Left renal cortex interstitium (tissue), 4 donors: ENCODE data around the gene MRPL10. TPM values are rescaled to one million over a fixed set of nuclear protein-coding genes. Genes with fewer than 3 reads are reported as not detected.

ENCODE experiments used
- DNase-seq, 4 donors: peaks; one replicate each; pipeline ENCODE4 v3.0.0-alpha.2; 2013; ENCODE audit warnings: low read depth in 4 of 4, low spot score in 2 of 4, missing footprints in 1 of 4
- polyA plus RNA-seq, 4 donors: library from polyadenylated mRNA; unstranded; fragments of 120-200 nt; gene quantifications; one replicate each; pipeline ENCODE4 v1.2.1, GENCODE V29; 2013; ENCODE audit not compliant: insufficient read length in 4 of 4

MRPL10 gene
- polyA plus RNA-seq, 4 donors = 52.1 to 55.6 (median 53.4) TPM

DNA sequence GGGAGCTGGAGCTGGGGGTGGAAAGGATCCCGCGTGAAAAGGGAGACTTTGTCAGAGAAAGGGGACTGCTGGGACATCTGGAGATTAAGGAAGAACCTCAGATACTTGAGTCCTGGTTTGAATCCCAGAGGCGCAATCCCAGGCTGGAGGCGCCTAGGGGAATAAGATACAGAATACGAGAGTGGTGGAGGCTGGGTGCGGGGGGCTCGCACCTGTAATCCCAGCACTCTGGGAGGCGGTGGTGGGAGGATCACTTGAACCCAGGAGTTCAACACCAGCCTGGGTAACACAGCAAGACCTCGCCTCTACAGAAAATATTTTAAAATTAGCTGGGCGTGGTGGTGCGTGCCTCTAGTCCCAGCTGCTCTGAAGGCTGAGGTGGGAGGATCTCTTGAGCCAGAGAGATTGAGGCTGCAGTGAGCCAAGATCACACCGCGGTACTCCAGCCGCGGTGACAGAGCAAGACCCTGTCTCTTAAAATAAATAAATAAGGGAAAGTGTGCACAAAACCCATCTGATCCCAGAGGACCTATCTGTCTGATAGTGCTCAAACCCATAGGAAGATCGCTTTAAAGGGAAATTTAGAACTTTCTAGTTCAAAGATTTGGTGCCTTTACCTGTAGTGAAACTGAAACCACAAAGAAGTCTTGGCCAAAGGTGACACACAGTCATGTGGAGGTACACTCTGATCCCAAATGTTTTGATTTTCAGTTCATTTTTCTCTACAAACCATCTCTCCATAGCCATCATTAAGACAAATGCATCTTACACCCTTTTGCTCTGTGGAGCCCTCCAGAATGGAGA is 10.3 kb upstream of the MRPL10 start:
- DNase-seq = no peak

DNA sequence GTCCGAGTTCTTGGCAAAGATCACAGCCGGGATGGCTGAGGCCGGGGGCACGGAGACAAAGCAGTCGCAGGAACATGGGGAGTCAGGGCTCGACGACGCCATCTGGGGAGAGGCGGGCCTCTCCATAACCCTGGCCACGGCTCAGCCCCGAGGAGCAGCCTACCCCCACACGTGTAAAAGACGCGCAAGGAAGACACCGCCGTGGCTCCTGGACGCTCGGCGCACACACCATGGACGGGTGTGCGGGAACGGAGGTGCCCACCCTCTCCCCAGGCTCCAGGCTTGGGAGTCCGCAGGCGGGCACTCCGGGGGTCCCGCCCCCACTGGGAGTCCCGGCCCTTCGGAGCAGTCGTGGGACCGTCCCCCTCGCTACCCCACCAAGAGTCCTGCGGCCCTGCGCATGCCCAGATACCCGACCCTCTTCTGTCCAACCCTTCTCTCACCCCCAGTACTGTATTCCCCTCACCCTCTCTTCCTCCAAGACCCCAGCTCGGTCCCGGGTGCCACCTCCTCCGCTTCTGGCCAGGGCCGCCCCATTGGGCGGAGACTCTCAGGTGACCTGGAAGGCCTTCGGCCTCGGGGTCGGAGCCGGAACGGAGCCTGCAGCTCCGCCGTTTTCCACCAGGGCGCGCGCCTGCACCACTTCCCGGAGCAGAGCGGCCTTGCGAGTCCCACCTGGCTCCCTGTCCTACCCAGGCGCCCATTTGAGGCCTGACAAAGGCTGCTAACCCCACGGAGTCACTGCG is 9.6 kb upstream of the MRPL10 start, which contains the start of gene SCRN2:
Gene SCRN2 (minus strand): TSS at position 532 of the 746 bp plus-strand sequence. CDS start 430 bp downstream, at position 102.
- DNase-seq = peak in 3 of 4 donors; percentile 79 to 85 (median 79)

GRCh38 chr17:47840001-47840741 is 8.8 kb upstream of the MRPL10 start:
- no peak for DNase-seq

DNA sequence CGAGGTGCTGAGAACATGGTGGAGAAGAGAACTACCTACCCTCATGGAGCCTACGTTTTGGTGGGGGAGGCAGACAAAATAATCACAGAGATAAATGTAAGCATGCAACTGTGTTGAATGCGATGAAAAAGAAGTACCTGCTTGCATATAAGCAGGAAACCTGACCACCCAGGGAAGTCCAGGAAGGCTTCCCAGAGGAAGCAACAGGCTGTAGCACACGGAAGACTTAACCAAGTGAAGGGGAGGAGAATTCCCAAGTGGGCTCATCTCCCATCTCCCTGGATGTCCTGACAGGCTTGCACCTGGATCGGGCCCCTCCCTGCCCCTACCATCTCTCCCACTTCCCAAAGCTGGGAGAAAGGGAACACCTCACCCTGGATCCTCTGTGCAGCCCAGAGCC is 7.7 kb upstream of the MRPL10 start:
- DNase-seq = no peak

DNA sequence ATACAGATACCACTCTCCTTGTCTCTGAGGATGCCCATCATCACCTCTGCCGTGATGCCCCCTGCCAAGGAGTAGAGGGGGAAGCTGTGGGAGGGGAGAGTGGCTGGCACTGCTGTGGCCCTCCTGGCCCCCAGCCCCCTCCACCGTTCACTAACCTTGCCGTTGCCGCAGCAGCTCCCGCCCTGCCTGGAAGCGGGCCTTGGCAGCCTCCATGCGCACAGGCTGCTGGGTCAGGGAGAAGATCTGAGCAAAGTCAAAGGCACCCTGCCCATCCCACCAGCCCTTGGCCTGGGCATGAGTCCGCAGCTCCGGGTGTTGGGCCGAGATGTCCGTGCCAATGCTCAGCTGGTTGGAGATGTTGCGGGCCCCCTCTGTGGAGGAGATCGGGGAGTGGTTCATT is 7.3 kb upstream of the MRPL10 start:
- DNase-seq = no peak

DNA sequence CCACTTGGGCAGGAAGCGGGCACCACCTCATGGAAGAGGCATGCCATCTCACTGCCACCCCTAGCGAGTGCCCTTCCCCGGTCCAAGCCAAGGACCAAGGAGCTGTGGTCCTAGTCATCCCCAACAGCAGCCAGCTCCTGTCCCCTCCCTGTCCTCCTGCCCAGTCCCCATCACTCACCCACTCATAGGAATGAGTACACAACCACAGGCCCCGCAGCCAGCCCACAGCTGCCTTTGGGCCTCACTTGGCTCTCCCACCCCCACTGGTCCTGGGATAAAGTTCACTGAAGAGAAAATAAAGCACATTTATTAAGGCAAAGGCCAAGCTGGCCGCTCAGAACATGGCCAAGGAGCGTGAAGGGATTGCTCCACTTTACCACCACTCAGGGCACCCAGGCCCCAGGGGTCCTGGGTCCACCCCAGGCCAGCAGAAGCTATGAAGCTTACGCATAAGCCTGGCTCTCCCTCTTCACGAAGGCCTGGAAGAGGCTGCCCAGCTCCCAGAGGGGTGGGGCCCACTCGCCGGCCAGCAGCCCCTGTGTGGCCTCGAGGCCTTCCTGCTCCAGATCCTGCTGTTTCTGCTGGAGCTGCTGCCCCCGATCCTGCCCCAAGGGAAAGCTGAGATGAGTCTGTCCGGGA is 6.2 kb upstream of the MRPL10 start:
- no peak for DNase-seq

- no peak for DNase-seq
Measured at GRCh38 chr17:47836601-47837000, 5.3 kb upstream of the MRPL10 start.

DNA sequence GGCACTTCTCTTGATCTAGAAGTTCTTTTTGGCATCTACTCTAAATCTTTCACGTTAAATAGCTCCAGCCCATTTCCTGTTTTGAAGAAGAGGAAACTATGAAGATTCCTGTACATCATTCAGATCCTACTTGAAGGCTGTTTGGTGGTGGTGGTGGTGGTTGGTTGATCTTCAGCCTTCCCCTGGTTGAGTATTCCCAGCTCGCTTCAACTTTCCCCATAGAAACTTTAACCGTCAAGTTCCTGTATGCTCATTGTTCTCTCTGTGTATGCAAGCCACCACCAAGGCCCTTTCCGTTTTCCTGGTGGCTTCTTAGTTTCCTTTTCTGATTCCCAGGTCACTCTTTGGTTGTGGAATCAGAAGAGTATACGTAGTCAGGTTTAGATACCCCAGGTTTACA is 3.4 kb upstream of the MRPL10 start:
- no peak for DNase-seq

GRCh38 chr17:47831934-47832327 is 590 bp upstream of the MRPL10 start:
- DNase-seq = no peak

DNA sequence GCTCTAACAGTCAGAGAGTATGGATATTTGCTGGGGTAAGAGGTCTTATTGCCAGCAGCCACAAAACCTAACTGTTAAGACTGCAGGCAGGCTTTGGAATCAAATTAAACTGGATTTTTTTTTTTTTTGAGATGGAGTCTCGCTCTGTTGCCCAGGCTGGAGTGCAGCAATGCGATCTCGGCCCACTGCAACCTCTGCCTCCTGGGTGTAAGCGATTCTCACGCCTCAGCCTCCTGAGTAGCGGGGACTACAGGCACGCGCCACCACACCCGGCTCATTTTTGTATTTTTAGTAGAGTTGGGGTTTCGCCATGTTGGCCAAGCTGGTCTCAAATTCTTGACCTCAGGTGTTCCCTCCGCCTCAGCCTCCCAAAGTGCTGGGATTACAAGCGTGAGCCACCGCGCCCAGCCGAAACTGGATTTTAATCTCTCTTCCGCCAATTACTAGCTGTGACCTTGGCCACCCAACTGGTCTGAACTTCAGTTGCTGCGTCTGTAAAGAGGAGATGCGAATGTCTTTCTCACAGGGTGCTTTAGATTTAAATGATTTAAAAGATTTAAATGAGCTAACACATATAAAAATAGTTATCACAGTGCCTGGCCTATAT is 842 bp downstream of the MRPL10 start:
- DNase-seq = no peak

DNA sequence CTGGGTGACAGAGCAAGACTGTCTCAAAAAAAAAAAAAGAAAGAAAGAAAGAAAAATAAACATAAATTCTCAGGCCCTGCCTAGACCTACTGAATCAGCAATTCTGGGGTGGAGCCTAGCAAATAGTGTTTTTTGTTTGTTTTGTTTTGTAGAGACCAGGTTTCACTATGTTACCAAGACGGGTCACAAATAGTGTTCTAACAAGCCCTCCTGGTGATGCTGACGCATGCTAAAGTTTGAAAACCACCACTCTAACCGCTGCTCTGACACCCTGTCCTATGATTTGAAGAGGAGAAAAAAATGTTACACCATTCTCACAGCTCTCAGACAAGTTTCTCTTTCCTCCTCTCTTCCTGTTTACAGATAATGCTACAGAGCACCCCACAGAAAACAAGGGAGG is 1.5 kb downstream of the MRPL10 start:
- no peak for DNase-seq

- DNase-seq = no peak
Measured at GRCh38 chr17:47823519-47823918, 7.8 kb downstream of the MRPL10 start.

DNA sequence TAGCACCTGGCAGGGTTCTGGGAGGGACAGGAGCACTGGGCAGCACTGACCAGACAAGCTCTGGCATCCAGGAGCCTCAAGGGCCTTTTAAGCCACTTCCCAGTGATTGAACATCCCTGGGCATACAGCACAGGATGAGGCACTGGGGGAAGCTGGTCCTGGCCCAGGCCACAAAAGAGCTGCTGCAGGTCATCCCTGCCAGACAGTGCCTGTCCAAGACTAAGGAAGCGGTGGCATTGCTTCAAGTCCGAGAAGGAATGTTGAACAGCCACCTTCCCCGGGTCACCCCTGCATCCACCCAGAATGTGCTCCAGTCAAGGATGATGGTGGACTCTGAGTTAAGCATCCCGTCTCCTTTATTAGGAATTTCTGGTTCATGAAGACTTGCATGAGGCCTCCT is 8.6 kb downstream of the MRPL10 start:
- no peak for DNase-seq

DNA sequence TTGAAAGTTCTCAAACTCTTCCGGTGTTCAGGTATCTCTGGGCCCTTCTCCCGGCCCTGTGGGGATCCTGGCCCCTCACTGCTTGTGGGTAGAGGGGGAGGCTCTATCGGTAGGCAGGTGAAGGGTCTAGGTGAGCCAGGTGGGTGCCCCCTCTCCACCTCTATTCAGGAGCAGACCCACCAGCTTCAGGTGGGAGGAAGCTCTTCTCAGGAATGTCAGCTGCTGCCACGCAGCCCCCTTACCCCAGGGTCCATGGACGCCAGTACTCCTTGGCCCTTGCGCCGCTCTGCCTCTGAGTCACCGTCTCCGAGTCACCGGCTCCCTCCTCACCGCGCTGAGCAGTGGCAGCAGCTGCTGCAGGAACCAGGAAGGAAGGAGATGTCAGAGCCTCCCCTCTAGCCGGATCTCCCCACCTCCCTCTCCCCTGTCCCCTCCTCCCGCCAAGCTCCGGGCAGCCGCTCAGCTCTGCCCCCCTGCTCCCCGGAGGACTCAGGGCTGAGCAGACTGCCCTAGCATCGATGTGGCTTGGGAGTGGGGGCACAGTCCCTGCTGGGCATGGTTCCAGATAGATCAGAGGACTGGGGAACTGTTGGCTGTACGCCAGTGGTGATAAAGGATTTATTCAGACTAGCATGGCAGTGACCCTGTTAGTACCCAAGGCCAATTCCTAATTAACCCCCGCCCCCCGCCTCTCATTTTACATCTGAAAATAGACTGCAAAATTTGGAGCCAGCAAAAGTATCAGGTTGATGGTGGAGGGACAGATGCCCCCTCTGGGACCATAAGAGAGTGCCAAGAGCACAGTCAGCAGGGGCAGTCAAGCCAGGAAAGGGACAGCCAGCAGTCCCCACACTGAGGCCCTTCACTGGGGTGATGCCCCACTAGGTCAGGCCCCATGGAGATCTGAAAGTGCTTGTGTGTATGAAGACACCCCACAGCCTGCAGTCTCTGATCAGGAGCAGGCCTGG is 9.6 kb downstream of the MRPL10 start, which contains the start of gene OSBPL7:
Gene OSBPL7 (minus strand): TSS at position 371 of the 968 bp plus-strand sequence. CDS start 1,516 bp downstream, outside the sequence.
- DNase-seq = peak in 3 of 4 donors; percentile 37 to 68 (median 50)

DNA sequence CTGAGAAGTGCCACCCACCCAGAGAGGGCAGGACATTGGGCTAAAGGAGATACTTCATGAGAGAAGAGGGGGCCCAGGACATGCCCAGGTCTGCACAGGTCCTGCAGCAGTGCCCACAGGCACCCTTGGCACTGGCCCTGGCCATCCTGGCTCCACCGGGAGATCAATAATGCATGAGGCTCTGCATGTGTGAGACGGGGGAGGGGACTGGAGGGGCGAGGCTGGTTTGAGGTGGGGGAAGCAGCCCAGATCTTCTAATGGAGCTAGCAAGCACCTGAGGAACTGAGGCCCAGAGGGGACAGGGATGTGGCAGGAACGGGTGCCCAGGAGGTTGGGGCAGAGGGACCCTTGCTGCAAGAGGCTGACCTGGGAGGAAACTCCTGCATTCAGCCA is 10.3 kb downstream of the MRPL10 start:
- DNase-seq = no peak

DNA sequence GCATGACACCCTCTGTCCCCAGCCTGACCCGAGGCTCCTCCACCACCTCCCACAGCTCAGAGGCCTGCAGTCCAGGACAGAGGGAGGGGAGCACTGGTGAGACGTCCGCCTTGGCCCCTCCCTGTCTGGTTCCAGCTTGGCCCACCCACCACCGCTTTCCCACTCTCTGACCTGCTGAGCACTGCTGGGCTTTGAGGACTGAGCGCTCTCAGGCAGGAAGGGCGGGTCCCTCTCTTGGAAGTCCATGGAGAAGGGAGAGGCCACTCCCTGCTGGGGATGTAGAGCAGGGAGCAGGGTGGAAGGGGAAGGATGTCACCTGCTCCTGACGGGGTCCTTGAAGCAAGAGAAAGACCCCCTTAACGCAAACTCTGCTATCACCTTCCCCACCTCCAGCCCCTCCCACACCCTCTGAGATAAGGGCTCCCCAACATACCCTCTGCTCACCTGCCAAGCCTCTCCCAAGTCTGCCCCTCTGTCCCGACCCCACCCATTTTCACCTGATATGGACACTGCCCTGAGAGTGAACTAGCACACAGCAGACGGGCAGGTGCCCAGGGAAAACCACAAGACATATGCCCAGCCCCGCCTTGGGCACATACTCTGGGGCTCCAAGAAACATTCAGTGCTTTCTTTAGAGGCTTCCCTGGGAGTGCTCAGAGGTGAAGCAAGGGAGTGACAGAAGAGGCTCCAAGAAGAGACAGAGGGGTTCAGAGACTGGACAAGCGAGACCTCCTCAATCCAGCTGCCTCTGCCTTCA is 11.1 kb downstream of the MRPL10 start:
- no peak for DNase-seq

GRCh38 chr17:47819475-47819874 is 11.9 kb downstream of the MRPL10 start:
- DNase-seq = no peak

- no peak for DNase-seq
Measured at GRCh38 chr17:47818002-47818695, 13.2 kb downstream of the MRPL10 start.
